DND-41 (cell line): Measurements from ENCODE around the gene NME7.

Experiments
- EZH2 ChIP-seq: IDR thresholded peaks from 3 replicates; pipeline ENCODE4 v1.6.1; 2012; ENCODE audit warnings: borderline replicate concordance, low read depth, mild to moderate bottlenecking, moderate library complexity, low read length, inconsistent platforms; ENCODE audit not compliant: severe bottlenecking
- TF ChIP-seq, protein P1 (sequence below): IDR thresholded peaks from 2 replicates; pipeline ENCODE4 v1.5.1; 2012; ENCODE audit warnings: borderline replicate concordance, low read length, moderate library complexity, mild to moderate bottlenecking; ENCODE audit not compliant: poor library complexity, severe bottlenecking; ENCODE audit errors: extremely low read depth

DNA sequence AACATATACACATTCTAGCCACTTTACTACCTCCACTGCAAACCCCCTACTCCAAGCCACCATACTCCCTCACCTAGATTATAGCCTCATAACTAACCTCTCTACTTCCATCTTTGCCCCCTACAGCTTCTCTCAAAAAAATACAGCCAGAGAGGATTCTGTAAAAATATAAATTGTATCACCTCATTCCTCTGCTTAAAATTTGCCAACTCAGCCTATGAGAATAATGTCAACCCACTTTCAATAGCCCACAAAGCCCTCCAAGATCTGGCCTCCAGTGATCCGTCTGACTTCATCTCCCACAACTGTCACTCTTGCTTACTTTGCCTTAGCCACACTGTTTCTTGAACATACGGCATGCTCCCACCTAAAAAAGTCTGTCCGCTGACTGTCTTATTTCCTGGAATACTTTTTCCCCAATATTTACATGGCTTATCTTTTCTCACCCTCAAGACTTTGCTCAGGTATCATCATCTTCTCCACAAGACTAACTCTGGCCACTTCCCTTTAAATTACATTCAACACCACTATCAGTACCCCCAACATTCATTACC is 21.5 kb downstream of the NME7 start:
- TF ChIP-seq, protein P1, sequence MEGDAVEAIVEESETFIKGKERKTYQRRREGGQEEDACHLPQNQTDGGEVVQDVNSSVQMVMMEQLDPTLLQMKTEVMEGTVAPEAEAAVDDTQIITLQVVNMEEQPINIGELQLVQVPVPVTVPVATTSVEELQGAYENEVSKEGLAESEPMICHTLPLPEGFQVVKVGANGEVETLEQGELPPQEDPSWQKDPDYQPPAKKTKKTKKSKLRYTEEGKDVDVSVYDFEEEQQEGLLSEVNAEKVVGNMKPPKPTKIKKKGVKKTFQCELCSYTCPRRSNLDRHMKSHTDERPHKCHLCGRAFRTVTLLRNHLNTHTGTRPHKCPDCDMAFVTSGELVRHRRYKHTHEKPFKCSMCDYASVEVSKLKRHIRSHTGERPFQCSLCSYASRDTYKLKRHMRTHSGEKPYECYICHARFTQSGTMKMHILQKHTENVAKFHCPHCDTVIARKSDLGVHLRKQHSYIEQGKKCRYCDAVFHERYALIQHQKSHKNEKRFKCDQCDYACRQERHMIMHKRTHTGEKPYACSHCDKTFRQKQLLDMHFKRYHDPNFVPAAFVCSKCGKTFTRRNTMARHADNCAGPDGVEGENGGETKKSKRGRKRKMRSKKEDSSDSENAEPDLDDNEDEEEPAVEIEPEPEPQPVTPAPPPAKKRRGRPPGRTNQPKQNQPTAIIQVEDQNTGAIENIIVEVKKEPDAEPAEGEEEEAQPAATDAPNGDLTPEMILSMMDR = no peak
- no peak for TF ChIP-seq EZH2
